ENCODE measurements around the gene EARS2.
"Not testable (repeated sequence)": the region's sequence is repeated elsewhere in the genome, so short reads cannot be mapped to it uniquely, and the experiment has no call there.

EARS2 gene

GRCh38 chr16:23504453-23505179, 52.5 kb downstream of the EARS2 start:
- peak; percentile 91 for DNase-seq

GRCh38 chr16:23504076-23504452, 53.1 kb downstream of the EARS2 start:
- no peak for DNase-seq

GRCh38 chr16:23502466-23502865, 54.7 kb downstream of the EARS2 start:
- DNase-seq: no peak

GRCh38 chr16:23501291-23501690, 55.9 kb downstream of the EARS2 start:
- DNase-seq: no peak

- DNase-seq: no peak
Measured at GRCh38 chr16:23500862-23501225, 56.3 kb downstream of the EARS2 start.

- DNase-seq: no peak
Measured at GRCh38 chr16:23500212-23500861, 56.8 kb downstream of the EARS2 start.

- DNase-seq: no peak
Measured at GRCh38 chr16:23499801-23500200, 57.3 kb downstream of the EARS2 start.

GRCh38 chr16:23498863-23499262, 58.3 kb downstream of the EARS2 start:
- DNase-seq: no peak

- DNase-seq: no peak
Measured at GRCh38 chr16:23497543-23497868, 59.6 kb downstream of the EARS2 start.

GRCh38 chr16:23496821-23497542, 60.2 kb downstream of the EARS2 start:
- DNase-seq: no peak

GRCh38 chr16:23495671-23496070, 61.5 kb downstream of the EARS2 start:
- DNase-seq: no peak

- DNase-seq: no peak
Measured at GRCh38 chr16:23494188-23494587, 63.0 kb downstream of the EARS2 start.

- DNase-seq: no peak
Measured at GRCh38 chr16:23491490-23492391, 65.4 kb downstream of the EARS2 start.

- no peak for DNase-seq
Measured at GRCh38 chr16:23486480-23486879, 70.7 kb downstream of the EARS2 start.

GRCh38 chr16:23485841-23486240, 71.3 kb downstream of the EARS2 start:
- DNase-seq: no peak

- no peak for DNase-seq
Measured at GRCh38 chr16:23485257-23485614, 71.9 kb downstream of the EARS2 start.

GRCh38 chr16:23484510-23485256, 72.5 kb downstream of the EARS2 start:
- no peak for DNase-seq

- DNase-seq: not testable (repeated sequence)
Measured at GRCh38 chr16:23483492-23483891, 73.7 kb downstream of the EARS2 start.

- no peak for DNase-seq
Measured at GRCh38 chr16:23482778-23483177, 74.4 kb downstream of the EARS2 start.

GRCh38 chr16:23480257-23480656, 76.9 kb downstream of the EARS2 start:
- DNase-seq: no peak

GRCh38 chr16:23479138-23479537, 78.0 kb downstream of the EARS2 start:
- no peak for DNase-seq

- DNase-seq: no peak
Measured at GRCh38 chr16:23478566-23478965, 78.6 kb downstream of the EARS2 start.

GRCh38 chr16:23476289-23476688, 80.9 kb downstream of the EARS2 start:
- no peak for DNase-seq
